ENCODE data around the gene KIAA0232. TPM values are rescaled to one million over a fixed set of nuclear protein-coding genes. Genes with fewer than 3 reads are reported as not detected.
A peak's percentile ranks its signal among the peaks of the same experiment; 100 is the strongest.

The KIAA0232 gene
- total and polyA plus RNA-seq, 8 donors, result 4.0 to 12.4 (median 8.8) TPM

DNA sequence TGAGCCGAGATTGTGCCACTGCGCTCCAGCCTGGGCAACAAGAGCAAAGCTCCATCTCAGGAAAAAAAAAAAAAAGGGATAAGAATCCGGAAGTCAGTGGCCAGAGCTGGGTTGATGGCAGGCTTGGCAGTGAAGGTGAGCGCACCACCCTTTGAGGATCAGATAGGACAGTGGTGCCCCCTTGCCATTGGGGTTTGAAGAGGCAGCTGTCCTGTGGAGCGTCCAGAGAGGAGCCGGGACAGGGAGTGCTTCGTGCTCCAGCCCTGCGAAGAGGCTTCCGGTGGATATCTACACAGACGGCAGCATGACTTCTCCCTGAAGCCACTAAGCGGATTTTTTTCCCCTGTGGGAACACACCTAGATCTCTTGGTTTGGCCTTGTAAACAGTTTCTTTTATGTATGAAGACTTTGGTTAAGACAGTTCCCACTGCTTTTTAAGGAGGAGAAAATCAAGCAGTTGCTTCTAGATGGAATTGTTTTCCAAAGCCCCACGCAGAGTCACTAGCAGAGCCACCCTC, 133.6 kb downstream of the KIAA0232 start:
- H3K36me3 ChIP-seq, result no peaks in the 10 kb centered on the region
- intact Hi-C loops (cut with DNase I), result no loop called here
- H3K27ac ChIP-seq, result no peak overlapping the region
- peak in 1 of 6 donors; percentile 28 for DNase-seq
- no peak for ATAC-seq
- FAIRE-seq, result no peak
- WGBS, 2 donors, result 93 to 95% methylated on average over 12 of the region's 12 CpGs
- TF ChIP-seq, protein P1, sequence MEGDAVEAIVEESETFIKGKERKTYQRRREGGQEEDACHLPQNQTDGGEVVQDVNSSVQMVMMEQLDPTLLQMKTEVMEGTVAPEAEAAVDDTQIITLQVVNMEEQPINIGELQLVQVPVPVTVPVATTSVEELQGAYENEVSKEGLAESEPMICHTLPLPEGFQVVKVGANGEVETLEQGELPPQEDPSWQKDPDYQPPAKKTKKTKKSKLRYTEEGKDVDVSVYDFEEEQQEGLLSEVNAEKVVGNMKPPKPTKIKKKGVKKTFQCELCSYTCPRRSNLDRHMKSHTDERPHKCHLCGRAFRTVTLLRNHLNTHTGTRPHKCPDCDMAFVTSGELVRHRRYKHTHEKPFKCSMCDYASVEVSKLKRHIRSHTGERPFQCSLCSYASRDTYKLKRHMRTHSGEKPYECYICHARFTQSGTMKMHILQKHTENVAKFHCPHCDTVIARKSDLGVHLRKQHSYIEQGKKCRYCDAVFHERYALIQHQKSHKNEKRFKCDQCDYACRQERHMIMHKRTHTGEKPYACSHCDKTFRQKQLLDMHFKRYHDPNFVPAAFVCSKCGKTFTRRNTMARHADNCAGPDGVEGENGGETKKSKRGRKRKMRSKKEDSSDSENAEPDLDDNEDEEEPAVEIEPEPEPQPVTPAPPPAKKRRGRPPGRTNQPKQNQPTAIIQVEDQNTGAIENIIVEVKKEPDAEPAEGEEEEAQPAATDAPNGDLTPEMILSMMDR (IDR thresholded peaks at IDR 0.05), result no peak
- H3K27me3 ChIP-seq, result no peaks in the 10 kb centered on the region
- H3K4me3 ChIP-seq, result no peak overlapping the region
- H3K4me1 ChIP-seq, result peaks cover 0 to 21% (median 16%) of the 10 kb centered on the region in 3 donors
- no peaks in the 10 kb centered on the region for H3K9me3 ChIP-seq

DNA sequence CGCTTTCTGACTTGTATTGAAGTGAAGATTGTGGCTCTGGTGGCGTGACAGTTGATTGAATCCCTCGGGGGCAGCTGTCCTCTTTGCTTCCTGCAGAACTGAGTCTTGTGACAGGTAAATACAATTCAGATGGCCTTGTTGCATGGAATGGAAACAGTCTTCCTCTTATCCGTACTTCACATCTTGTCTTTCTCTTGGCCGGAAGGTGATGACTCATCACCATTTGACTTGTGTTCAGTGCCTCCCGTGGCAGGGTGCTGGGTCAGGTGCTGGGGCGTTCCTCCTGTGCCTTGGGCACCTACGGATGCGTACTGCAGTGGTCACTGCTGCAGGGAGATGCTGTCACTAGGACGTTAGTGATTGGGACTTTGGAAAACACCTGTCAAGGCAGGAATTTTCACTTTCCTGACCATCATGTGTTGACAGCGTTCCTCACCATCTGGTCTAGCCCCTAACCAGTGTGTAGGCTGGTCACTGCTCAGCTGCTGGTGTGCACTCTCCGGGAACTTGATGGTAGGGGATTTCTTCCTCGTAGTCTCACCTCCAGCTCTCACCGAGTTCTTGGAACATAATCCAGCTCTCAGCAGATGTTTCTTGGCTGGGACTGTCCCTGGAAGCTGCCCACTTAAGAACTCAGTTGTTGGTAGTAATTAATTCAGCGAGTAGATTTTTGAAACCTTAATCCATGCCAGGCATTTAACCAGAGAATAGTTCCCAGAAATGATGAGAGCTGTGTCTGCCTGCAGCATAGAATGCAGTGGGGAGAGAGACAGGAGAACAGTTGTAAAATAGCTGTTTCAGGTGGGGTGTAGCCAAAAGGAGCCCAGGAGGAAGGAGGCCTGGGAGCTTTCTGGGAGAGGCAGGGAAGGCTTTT, 134.3 kb downstream of the KIAA0232 start:
- no peak overlapping the region for H3K4me3 ChIP-seq
- WGBS, 2 donors, result 73% methylated on average over 15 of the region's 15 CpGs
- TF ChIP-seq, protein P1 (IDR thresholded peaks at IDR 0.05), result no peak
- no peaks in the 10 kb centered on the region for H3K27me3 ChIP-seq
- H3K4me1 ChIP-seq, result peaks cover 0 to 21% (median 16%) of the 10 kb centered on the region in 3 donors
- no peaks in the 10 kb centered on the region for H3K36me3 ChIP-seq
- FAIRE-seq, result no peak
- DNase-seq, result peak in 1 of 6 donors; percentile 30
- peak in 3 of 4 donors; percentile 37 to 54 (median 43) for ATAC-seq
- H3K27ac ChIP-seq, result peak overlapping the region in 2 of 4 donors; percentile 52 to 58
- intact Hi-C loops (cut with DNase I), result no loop called here
- H3K9me3 ChIP-seq, result no peaks in the 10 kb centered on the region

DNA sequence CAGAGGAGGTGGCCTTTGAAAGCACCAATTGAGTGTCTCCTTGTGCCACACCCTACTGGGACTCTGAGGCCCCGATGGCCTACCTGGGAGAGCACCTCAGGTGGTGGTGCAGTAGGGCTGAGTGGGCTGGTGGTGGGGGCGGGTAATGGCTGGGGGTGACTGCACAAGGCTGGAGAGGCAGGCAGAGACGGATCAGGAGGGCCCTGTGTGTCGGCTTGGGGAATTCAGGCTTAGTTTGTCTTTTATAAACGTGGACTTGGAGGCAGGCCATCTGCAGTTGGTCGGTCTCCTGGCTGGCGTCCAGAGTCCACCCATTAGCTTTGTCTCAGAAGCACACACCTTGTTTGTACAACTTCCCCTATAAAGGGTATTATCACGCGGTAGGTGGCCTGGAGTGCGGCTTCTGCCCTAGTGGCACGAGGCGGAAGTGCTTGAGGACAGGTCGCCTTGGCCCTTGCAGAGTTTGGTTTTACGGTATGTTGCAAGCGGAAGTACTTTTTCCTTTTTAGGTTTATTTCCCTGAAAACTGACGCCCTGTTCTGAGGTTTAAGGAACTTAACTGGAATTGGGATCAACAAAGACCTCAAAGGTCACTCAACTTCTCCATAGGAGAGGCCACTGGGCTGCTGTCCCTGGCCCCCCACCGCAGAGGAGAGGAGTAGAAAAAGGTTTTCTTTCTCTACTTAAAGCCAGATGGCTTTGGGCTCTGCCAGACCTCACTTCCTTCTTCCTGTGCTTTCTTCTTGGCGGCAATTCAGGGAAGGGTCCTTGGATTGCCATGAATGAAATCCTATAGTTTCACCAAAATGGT, 135.1 kb downstream of the KIAA0232 start:
- H3K4me1 ChIP-seq, result peaks cover 0 to 21% (median 16%) of the 10 kb centered on the region in 3 donors
- H3K27me3 ChIP-seq, result no peaks in the 10 kb centered on the region
- 39 to 49% methylated on average over 18 of the region's 18 CpGs for WGBS, 2 donors
- peak overlapping the region in 3 of 4 donors; percentile 3 to 58 (median 52) for H3K27ac ChIP-seq
- H3K36me3 ChIP-seq, result no peaks in the 10 kb centered on the region
- intact Hi-C loops (cut with DNase I), result no loop called here
- DNase-seq (peak; percentile 49 to 86 (median 73)), ATAC-seq (peak; percentile 77 to 93 (median 90)), FAIRE-seq (no peak)
- no peaks in the 10 kb centered on the region for H3K9me3 ChIP-seq
- TF ChIP-seq, protein P1 (IDR thresholded peaks at IDR 0.05), result peak; percentile 25 to 69 (median 56)
- no peak overlapping the region for H3K4me3 ChIP-seq

DNA sequence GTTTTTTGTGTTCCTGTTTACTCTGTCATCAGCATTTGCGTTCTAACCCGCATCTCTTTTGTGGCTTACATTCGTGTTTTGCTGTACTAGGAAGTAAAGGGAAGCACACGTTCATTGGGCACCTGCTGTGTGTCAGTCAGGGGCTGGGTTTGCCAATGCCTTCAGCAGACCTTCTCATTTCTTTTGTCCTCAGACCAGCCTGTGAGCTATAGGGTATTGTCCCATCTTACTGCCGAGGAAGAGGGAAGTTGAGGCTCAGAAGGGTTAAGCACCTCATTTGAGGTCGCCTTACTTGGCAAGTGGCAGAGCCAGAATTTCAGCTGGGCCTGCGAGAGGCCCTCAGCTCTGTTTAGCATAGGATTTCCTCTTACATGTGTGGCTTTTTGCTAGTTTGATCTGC, 135.8 kb downstream of the KIAA0232 start:
- Histone ChIP-seq H3K9me3 (no peaks in the 10 kb centered on the region), H3K4me3 (no peak overlapping the region), H3K27ac (peak overlapping the region in 2 of 4 donors; percentile 52 to 58), H3K27me3 (no peaks in the 10 kb centered on the region), H3K4me1 (peaks cover 0 to 21% (median 16%) of the 10 kb centered on the region in 3 donors), H3K36me3 (peaks cover 0 to 1% (median 0%) of the 10 kb centered on the region in 3 donors)
- ATAC-seq (peak in 3 of 4 donors; percentile 9 to 17 (median 17)), DNase-seq (peak in 1 of 6 donors; percentile 2), FAIRE-seq (no peak)
- WGBS, 2 donors, result 36 to 48% methylated on average over 7 of the region's 7 CpGs
- intact Hi-C loops (cut with DNase I), result no loop called here
- TF ChIP-seq, protein P1 (IDR thresholded peaks at IDR 0.05), result no peak
